NCI-H345 treated with DMSO at 0.1 percent for 48 hours (cell line): ENCODE data around the gene PSMD10.

ENCODE experiments used
- DNase-seq: peaks from one replicate; lab custom pipeline; 2025; ENCODE audit not compliant: unreplicated experiment; lab: John Stamatoyannopoulos, UW

PSMD10 gene

GRCh38 chrX:108072746-108073145 lies 18.6 kb downstream of the PSMD10 start:
- no peak for DNase-seq

- DNase-seq = no peak
These were observed 19.8 kb downstream of the PSMD10 start for GRCh38 chrX:108071578-108071977.

GRCh38 chrX:108070891-108071290 lies 20.5 kb downstream of the PSMD10 start:
- DNase-seq = no peak

DNA sequence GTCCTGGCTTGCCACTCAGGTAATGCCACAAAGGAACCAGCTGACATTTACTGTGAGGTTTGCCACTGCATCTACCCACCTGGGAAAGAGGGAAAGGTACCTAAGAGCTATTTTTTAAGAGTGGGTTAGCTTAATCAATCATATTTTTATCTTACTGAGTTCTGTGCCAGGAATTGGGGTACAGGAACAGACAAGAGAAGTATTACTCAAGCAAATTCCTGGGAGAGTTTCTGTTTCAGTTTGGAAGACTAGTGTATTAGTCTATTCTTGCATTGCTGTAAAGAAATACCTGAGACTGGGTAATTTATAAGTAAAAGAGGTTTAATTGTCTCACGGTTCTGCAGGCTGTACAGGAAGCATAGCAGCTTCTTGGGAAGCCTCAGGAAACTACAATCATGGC lies 23.2 kb downstream of the PSMD10 start:
- no peak for DNase-seq

DNA sequence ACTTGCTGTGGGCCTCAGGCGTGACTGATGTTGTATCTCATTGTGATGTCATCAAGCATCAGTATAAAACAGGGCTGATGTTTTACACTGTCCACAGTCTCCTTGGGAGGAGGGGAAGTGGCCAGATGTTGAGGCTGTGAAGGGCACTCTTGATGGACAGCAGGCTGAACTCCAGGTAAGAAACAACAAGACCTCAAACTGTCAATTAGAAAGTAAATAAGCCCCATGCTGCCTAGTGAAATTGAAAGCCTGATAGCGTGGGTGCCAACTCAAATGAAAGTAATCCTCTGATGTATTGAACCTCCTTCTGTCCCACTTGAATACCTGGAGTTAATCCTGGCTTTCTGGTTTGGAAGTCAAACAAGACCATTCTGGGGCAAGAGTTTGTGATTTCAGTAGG lies 26.7 kb downstream of the PSMD10 start:
- no peak for DNase-seq

DNA sequence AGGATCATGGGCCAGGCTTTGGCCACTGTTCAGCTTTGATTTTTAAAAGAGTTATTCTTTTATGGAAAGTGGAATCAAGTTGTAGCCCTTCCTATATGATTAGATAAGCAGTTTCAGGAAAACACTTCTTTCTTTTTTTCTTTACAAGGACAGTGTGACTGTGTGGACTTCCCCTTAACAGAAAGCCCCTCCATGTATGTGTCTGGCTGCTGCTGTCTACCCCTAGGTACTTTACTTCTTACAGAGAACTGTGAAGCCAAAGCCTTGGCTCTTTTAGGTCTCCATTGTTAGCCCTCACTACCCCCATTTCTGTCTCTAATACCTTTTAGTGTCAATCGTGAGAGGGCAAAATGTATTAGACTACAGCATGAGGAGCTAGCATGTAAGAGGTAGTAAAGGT lies 27.3 kb downstream of the PSMD10 start:
- no peak for DNase-seq

GRCh38 chrX:108059801-108060200 lies 31.5 kb downstream of the PSMD10 start:
- DNase-seq = no peak

DNA sequence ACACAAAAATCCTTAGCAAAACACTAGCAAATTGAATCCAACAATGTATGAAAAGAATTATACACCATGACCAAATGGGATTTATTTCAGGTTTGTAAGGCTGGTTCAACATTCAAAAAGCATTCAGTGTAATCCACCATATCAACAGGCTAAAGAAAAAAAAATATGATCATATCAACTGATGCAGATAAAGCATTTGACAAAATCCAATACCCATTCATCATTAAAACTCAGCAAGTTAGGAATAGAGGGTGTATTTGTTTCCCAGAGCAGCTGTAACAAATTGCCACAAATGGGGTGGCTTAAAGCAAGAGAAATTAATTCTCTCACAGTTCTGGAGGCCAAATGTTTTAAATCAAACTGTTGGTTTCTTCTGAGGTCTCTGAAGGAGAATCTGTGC lies 35.8 kb downstream of the PSMD10 start:
- no peak for DNase-seq

DNA sequence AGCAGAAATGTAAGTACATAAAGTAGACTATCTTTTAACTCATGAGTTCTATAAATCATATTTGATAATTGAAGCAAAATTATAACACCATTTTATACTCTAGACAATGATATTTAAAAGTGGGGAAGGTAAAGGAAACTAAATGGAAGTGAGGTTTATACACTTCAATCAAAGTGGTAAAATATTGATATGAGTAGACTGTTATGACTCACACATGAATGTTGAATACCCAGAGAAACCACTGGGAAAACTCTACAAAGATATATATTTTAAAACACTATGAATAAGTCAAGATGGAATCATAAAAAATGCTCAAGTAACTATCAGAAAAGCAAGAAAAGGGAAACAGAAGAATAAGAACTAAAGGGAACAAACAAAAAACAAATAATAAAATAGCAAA lies 38.1 kb downstream of the PSMD10 start:
- DNase-seq = no peak

GRCh38 chrX:108049649-108050048 lies 41.7 kb downstream of the PSMD10 start:
- DNase-seq = no peak

DNA sequence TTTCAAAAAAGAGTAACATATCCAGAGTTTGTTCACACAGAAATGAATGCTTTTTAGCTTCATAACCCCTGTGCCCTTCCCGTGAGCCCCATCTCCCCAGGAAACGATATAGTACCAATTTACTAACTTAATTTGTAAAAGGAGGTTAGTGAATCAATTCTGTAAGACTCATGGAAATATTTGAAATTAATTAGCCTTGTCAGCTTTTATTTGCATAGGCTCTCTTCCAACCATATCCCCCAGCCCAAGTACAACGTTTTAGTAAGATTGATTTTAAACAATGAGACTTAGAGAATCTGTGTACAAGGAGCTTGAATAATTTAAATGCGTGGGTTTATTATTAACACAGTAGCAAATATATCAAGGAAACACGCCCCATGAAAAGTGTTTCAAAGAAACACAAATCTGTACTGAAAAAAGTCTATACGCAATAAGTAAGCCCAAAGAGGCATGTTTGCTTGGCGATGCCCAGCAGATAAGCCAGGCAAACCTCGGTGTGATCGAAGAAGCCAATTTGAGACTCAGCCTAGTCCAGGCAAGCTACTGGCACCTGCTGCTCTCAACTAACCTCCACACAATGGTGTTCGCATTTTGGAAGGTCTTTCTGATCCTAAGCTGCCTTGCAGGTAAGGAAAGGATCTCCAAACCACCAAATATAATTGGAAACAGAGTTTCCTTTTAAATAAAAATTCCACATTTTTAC lies 46.6 kb downstream of the PSMD10 start, which contains the start of gene VSIG1:
TSS of gene VSIG1 (plus strand) at position 512 of the 703 bp plus-strand sequence. CDS start at position 578, 66 bp downstream.
- DNase-seq = no peak

DNA sequence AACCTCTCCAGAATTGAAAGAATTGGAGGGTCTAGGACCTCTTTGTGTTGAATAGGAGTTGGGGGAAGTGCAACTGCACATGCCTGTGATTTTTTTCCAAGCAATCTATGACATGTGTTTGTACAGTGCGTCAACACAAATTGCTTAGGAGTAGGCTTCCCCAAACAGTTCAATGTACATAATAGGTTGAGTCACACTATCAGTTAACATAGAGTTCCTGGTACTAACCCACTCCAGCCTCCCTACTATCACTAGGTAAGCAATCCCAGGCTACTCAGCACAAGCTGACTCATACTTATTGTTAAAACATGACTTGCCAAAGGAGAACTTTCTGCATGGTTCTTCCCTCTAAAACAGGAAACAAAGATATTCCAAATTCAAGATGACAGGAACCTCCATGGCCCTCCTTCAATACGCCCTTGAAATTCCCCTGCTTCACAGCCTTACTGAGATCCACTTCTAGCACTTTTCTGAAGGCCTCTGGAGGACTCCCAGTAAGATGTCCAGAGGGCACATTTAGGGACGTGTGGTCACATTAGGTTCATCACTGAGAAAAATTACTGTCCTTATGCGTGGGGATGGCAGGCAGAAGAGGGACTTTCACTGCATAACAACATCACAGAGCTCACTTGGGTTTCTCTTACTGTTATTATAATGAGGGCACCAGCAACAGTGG lies 54.9 kb downstream of the PSMD10 start:
- no peak for DNase-seq

DNA sequence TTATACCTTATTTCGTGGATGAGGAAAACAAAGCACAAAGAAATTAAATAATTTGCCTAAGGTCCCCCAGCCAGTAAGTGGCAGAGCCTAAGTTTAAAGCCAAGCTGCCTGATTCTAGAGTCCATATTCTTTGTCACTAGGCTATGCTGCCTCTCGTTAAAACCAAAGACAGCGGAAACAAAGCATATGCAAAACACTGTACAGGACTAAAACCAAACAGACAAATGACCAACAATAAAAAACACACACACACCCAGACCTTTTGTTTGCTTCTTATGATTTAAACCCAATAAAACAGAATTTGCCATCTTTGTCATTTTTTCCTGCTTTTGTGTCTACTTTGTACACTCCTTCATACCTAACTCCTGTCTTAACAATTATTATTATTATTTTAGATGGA lies 56.6 kb downstream of the PSMD10 start:
- no peak for DNase-seq
